Activated CD4-positive, alpha-beta T cell treated with anti-CD3 and anti-CD28 coated beads for 1 hour (primary cell): Measurements from ENCODE around the gene PNMA6E.
"Not testable (repeated sequence)": the region's sequence is repeated elsewhere in the genome, so short reads cannot be mapped to it uniquely, and the experiment has no call there.

ENCODE experiments used
- DNase-seq: peaks from one replicate; pipeline ENCODE4 v3.0.0-alpha.2; 2020

PNMA6E gene

GRCh38 chrX:153407736-153408135 is 6.6 kb upstream of the PNMA6E start:
- DNase-seq, result no peak

- no peak for DNase-seq
Measured at GRCh38 chrX:153406903-153407302, 5.8 kb upstream of the PNMA6E start.

GRCh38 chrX:153406011-153406410 is 4.9 kb upstream of the PNMA6E start:
- no peak for DNase-seq

DNA sequence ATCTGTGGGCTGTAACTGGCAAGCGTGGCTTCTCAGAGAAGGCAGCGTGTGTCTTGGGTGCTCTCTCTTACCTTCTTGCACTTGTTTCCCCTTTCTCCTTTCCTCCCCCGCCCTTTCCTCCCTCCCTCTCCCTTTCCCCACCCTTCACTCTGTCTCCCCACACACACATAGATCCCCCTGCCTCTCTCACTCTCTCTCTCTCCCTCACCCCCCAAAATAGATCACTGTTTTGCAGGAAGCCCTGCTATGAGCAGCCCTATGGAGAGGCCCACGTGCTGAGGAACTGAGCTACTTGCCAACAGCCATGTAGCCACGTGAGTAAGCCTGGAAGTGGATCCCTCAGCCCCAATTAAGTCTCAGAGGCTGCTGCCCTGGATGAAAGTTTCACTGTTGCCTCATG is 4.3 kb upstream of the PNMA6E start:
- no peak for DNase-seq

GRCh38 chrX:153404333-153404732 is 3.2 kb upstream of the PNMA6E start:
- not testable (repeated sequence) for DNase-seq

- no peak for DNase-seq
Measured at GRCh38 chrX:153400146-153401132, 711 bp downstream of the PNMA6E start.

GRCh38 chrX:153398275-153398960 is 2.7 kb downstream of the PNMA6E start:
- no peak for DNase-seq

DNA sequence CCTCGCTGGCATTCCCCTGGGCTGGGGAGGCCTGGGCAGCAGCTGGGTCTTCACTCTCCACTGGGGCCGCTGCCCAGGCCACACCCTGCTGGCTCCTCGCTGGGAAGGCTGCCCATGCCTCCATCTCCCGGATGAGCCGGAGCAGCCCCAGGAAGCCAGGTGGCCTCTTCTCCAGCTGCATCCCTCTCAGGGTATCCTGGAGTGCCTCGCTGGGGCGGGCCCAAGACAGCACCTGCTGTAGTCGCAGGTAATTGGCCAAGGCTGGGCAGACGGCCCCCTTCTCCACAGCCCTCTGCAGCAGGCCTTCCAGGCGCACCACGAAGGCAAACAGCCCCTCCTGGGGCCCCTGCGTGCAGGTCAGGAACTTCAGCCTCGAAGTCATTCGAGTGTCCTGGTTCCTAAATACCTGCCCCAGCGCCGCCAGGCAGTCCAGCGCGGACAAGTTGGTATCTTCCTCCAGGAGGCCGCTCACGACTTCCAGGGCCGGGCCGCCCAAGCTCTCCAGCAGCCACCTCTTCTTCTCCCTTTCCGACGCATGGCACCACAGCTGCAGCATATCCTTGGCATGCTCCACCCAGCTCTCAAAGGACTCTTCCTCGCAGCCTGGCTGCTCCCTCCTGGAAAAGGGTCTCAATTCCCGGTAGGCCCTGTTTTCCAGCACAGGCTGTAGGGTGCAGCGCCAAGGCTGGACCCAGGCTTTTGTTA is 3.7 kb downstream of the PNMA6E start:
- no peak for DNase-seq

DNA sequence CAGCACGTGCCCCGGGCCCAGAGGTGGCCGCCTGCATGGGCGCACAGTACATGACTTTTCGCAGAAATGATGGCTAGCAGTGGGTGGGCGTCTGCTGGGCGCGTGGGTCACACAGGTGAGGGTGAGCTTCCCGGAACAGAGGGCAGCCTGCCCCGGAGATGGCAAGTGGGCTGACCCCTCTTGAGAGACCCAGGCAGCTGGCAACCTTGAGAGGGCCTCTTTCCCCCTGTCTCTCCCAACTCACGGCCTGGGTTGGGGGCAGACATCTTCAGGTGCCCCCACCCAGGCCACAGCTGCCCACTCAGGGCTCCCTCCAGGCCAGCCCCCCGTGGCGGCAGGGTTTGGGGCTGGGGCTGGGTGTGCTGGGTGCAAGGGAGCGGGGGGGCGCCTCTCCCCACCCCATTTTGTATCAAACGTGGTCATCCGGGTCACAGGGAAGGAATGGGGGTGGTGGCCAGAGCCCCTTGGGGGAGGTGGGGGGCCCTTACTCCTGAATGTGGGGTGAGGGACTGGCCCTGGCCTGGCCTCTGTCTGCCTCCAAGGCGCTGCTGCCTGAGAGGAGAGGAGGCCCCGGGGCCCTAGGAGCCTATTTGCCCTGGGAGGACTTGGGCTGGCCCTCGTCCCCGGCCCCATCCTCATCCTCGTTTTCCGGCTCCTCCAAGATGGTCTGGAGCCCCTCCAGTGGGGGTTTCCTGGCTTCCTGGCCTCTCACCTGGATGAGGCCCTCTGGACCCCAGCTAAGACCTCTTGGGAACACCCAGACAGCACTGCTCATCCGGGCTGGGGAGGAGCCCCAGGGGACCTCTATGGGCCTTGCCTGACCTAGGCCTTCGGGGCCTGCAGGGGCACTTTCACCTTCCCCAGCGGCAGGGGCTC is 4.6 kb downstream of the PNMA6E start:
- no peak for DNase-seq

GRCh38 chrX:153395613-153396319 is 5.4 kb downstream of the PNMA6E start:
- DNase-seq, result no peak

DNA sequence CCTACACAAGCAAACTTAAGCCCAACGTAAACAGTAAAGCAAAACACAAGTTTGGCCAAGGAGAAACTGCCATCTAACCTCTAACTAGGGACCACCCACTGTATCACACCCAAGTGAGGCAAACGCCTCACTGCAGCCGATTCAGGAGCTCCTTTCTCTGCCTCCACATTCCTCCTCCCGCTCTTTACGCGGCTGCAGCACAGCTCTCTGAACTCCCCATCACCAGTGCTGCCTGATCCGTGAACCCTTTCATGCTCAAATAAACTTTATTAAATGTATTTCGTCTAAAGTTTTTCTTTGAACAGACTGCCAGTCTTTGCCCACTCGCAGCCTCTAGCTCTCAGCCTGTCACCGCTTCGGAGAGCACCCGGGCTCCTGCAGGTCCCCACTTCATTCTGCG is 6.5 kb downstream of the PNMA6E start:
- DNase-seq, result no peak

DNA sequence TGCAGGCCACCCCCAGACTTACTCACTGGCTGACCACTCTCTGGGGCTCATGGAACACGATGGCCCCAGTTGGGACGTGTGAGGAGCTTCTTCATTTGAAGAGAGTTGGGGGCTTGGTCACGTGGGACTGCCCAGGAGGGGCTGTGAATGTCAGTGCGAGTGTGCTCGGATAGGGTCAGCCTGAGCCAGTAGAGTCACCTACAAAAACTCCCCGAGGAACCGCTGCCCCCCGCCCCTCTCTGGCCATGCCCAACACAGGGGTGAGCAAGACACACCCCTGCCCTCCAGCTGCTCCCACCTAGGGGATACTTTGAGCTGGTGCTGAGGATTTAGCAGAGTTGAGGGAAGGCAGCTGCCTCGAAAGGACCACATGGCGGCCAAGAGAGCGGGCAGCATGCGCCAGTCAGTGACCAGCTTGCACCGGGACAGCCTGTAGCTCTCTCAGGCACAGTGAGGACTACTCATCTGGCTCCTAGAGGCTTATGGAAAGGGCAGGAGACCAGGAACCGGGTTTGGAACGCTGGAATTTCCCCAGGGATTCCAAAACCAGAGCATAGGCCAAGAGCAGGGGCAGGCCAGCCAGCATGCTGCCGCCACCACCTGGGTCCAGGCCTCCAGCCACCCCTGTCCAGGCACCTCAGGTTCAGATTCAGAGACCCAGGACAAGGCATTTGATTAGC is 8.4 kb downstream of the PNMA6E start:
- no peak for DNase-seq

DNA sequence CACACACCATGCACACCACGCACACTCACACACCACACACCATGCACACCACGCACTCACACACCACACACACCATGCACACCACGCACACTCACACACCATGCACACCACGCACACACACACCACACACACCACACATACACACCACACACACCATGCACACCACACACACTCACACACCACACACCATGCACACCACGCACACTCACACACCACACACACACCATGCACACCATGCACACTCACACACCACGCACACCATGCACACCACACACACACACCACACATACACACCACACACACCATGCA is 11.7 kb downstream of the PNMA6E start:
- not testable (repeated sequence) for DNase-seq

DNA sequence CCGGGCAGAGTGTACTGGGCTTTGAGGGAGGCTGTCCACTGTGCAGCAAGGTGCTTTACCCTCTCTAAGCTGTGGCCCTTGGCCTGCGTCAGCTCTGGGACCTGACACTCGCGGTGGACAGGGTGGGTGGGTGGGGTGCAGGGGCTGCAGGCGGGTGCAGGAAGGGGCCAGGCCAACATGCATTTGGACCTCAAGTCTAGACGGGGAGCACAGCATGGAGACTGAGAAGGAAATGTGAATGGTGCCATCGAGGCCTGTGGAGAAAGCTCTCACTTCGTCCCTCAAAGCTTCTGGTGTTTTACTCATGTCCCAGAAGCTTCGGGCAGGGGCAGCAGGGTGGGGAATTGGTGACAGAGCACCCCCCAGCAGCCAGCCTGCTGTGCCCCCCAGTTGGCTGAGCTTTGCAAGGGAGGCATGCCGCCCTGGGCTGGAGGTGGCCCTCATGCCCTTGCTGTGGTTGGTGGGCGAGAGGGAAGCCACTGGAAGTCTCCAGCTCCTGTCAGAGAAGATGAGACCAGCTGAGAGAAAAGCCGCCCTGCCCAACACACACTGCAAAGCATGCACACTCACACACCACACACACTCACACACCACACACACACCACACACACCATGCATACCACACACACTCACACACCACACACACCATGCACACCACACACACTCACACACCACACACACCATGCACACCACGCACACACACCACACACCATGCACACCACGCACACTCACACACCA is 12.3 kb downstream of the PNMA6E start:
- no peak for DNase-seq

GRCh38 chrX:153387987-153388721 is 13.0 kb downstream of the PNMA6E start:
- DNase-seq, result no peak

DNA sequence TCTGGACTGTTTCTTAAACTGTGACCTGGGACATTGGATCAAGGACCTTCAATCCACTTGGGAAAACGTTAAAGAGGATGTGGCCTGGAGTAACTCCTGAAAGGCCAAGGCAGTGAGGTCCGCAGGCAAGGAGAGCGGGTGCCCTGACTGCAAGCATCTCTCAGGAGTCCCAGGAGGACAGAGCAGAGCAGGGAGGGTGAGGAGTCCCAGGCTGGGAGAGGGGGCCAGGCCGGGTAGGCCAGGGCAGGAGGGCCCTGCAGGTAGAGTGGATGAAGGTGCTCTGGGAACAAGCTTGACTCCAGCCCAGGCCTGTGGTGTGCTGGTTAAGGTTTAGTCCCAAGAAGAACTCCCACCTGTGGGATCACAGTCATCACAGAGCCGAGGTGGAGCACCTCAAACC is 13.8 kb downstream of the PNMA6E start:
- DNase-seq, result no peak

- DNase-seq, result no peak
Measured at GRCh38 chrX:153386097-153386496, 15.1 kb downstream of the PNMA6E start.

- DNase-seq, result not testable (repeated sequence)
Measured at GRCh38 chrX:153384973-153385372, 16.2 kb downstream of the PNMA6E start.

DNA sequence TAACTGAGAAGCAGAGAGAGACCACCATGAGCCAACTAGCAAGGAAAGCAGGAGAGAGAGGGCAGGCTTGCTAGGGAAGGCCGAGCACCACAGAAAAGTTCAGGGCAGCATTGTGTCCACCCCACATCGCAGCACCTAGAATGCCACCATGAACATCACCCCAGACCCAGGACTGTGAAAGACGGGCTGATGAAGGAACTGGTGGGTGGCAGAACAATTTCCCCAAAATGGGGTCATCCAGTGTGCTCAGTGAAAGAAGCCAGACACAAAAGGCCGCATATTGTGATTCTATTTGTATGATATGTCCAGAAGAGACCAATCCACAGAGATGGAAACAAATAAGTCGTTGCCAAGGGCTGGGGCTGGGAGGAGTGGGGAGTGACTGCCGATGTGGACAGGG is 16.8 kb downstream of the PNMA6E start:
- no peak for DNase-seq
